ENCODE results near the gene PCSK5. TPM values are rescaled to one million over a fixed set of nuclear protein-coding genes. Genes with fewer than 3 reads are reported as not detected.

Gene PCSK5
- total RNA-seq, 1 donor from 2014 or later = 1.5 TPM

DNA sequence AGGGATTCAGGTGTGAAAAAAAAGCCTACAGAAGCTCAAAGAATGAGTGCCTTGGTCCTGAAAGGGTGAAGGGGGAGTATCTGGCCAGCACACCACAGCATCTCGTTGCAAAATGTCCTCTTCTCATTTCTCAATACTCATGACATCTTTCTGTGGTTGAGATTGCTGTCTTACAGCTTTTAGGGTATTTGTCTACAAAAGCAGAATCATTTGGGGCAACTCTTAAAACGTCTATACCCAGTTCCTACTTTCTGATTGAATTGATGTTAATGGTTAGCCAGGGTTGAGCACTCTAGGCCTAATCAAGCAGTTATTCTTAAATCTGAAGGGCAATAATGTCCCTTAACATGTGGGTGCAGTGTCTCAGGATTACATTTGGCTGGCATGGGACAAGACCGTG lies 21.2 kb upstream of the PCSK5 start:
- no peak for DNase-seq (ENCODE audit: low spot score)
- H3K27me3 Mint-ChIP-seq (ENCODE audit: low read depth) = peaks cover 5% of the 10 kb centered on the region
- no peaks in the 10 kb centered on the region for H3K36me3 Mint-ChIP-seq (ENCODE audit: low read depth)
- H3K4me1 Mint-ChIP-seq (ENCODE audit: low read depth) = no peaks in the 10 kb centered on the region
- H3K27ac Mint-ChIP-seq = no peak overlapping the region
- H3K9me3 Mint-ChIP-seq = no peaks in the 10 kb centered on the region
- intact Hi-C loops (cut with micrococcal nuclease) = no loop called here
- no peak overlapping the region for H3K4me3 Mint-ChIP-seq (ENCODE audit: low read depth)

DNA sequence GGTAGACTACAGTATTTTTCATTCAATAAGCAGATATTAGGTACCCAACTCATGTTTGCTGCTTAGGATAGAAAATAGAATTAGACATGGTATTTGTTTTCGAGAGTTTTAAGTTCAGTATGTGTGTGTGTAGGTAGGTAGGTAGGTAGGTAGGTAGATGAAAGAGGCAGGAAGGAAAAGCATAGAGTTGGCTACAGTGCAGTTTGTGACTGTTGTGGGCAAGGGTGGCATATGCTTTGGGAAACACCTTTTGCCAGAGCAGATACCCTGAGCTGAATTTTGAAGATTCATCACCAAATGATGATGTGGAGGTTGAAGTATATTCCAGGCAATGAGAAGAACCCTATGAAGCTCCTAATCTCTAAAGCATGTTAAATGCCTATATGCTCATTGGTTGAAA lies 20.0 kb upstream of the PCSK5 start:
- intact Hi-C loops (cut with micrococcal nuclease) = no loop called here
- Mint-ChIP-seq H3K4me3 (ENCODE audit: low read depth) (no peak overlapping the region), H3K36me3 (ENCODE audit: low read depth) (no peaks in the 10 kb centered on the region), H3K9me3 (no peaks in the 10 kb centered on the region), H3K27me3 (ENCODE audit: low read depth) (peaks cover 5% of the 10 kb centered on the region), H3K4me1 (ENCODE audit: low read depth) (no peaks in the 10 kb centered on the region), H3K27ac (no peak overlapping the region)
- no peak for DNase-seq (ENCODE audit: low spot score)

GRCh38 chr9:75871624-75872023 lies 18.8 kb upstream of the PCSK5 start:
- Mint-ChIP-seq H3K27me3 (ENCODE audit: low read depth) (peaks cover 5% of the 10 kb centered on the region), H3K4me1 (ENCODE audit: low read depth) (no peaks in the 10 kb centered on the region), H3K27ac (no peak overlapping the region), H3K9me3 (no peaks in the 10 kb centered on the region), H3K36me3 (ENCODE audit: low read depth) (no peaks in the 10 kb centered on the region), H3K4me3 (ENCODE audit: low read depth) (no peak overlapping the region)
- DNase-seq (ENCODE audit: low spot score) = no peak
- intact Hi-C loops (cut with micrococcal nuclease) = no loop called here

DNA sequence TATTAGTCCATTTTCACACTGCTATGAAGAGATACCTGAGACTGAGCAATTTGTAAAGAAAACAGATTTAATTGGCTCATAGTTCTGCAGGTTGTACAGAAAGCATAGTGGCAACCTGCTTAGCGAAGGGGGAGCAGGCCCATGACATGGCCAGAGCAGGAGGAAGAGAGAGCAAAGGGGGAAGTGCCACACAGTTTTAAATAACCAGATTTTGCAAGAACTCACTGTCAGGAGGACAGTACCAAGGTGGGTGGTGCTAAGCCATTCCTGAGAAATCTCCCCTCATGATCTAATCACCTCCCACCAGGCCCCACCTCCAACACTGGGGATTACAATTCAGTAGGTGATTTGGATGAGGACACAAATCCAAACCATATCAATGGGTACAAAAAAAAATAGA lies 16.8 kb upstream of the PCSK5 start:
- Mint-ChIP-seq H3K27me3 (ENCODE audit: low read depth) (peaks cover 2% of the 10 kb centered on the region), H3K9me3 (no peaks in the 10 kb centered on the region), H3K27ac (no peak overlapping the region), H3K36me3 (ENCODE audit: low read depth) (no peaks in the 10 kb centered on the region), H3K4me3 (ENCODE audit: low read depth) (no peak overlapping the region), H3K4me1 (ENCODE audit: low read depth) (no peaks in the 10 kb centered on the region)
- DNase-seq (ENCODE audit: low spot score) = no peak
- intact Hi-C loops (cut with micrococcal nuclease) = no loop called here

DNA sequence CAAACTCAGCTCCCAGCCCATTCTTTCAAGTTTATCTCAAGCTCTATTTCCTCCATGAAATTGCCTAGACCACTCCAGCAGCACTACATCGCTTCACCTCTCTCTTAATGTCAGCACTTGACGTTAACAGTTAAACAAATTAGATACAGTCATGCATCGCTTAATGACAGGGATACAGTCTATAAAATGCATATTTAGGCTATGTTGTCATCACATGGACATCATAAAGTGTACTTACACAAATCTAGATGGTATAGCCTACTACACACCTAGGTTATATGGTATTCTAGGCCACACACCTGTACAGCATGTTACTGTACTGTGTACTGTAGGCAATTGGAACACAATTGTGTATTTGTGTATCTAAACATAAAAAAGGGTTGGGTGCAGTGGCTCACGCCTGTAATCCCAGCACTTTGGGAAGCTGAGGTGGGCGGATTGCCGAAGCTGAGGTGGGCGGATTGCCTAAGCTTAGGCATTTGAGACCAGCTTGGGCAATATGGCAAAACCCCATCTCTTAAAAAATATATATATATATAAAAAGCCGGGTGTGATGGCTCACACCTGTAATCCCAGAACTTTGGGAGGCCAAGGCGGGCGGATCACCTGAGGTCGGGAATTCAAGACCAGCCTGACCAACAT lies 13.4 kb upstream of the PCSK5 start:
- Mint-ChIP-seq H3K36me3 (ENCODE audit: low read depth) (no peaks in the 10 kb centered on the region), H3K4me1 (ENCODE audit: low read depth) (no peaks in the 10 kb centered on the region), H3K4me3 (ENCODE audit: low read depth) (no peak overlapping the region), H3K9me3 (no peaks in the 10 kb centered on the region), H3K27ac (no peak overlapping the region), H3K27me3 (ENCODE audit: low read depth) (peaks cover 7% of the 10 kb centered on the region)
- no peak for DNase-seq (ENCODE audit: low spot score)
- intact Hi-C loops (cut with micrococcal nuclease) = no loop called here

DNA sequence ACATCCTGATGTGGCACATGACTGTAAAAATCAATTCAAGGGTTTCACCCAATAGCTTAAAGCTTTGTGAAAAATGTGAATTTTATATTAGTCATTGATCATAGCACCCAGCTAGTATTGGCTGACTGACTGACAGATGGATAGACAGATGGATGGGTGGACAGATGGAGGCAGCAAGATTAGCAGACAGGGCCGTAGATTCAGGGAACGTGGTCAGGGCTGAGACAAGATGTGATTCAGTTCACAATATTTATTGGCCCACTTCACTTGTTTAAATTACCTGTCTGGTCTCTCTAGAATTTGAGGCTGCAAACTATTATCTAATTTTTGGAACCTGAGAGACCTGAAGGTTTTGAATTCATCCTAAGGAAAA lies 12.0 kb upstream of the PCSK5 start:
- Mint-ChIP-seq H3K27ac (no peak overlapping the region), H3K36me3 (ENCODE audit: low read depth) (no peaks in the 10 kb centered on the region), H3K27me3 (ENCODE audit: low read depth) (peaks cover 9% of the 10 kb centered on the region), H3K4me1 (ENCODE audit: low read depth) (no peaks in the 10 kb centered on the region), H3K9me3 (no peaks in the 10 kb centered on the region), H3K4me3 (ENCODE audit: low read depth) (no peak overlapping the region)
- intact Hi-C loops (cut with micrococcal nuclease) = no loop called here
- DNase-seq (ENCODE audit: low spot score) = no peak

- DNase-seq (ENCODE audit: low spot score) = no peak
- intact Hi-C loops (cut with micrococcal nuclease) = no loop called here
- Mint-ChIP-seq H3K36me3 (ENCODE audit: low read depth) (no peaks in the 10 kb centered on the region), H3K27ac (no peak overlapping the region), H3K4me1 (ENCODE audit: low read depth) (no peaks in the 10 kb centered on the region), H3K4me3 (ENCODE audit: low read depth) (no peak overlapping the region), H3K27me3 (ENCODE audit: low read depth) (peaks cover 13% of the 10 kb centered on the region), H3K9me3 (no peaks in the 10 kb centered on the region)
Observed at GRCh38 chr9:75880618-75881017, 9.9 kb upstream of the PCSK5 start.

DNA sequence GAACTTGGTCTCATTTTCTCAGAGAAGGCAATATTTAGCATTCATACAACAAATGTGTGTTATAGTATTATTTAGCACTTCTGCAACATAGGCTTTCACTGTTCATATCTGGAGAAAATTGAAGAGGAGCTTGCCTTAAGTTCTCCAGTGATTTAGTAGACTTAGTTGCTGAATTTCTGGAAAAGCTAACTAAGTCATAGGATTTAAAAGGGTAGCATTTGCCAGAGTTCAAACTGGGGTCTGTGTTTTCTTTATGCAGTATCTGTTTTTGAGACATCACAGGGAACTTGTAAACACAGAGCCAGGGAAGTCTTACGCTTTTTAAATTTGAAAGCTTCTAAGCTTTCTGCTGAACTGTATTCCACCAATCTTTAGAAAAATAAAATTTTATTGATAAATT lies 8.7 kb upstream of the PCSK5 start:
- Mint-ChIP-seq H3K4me3 (ENCODE audit: low read depth) (no peak overlapping the region), H3K4me1 (ENCODE audit: low read depth) (no peaks in the 10 kb centered on the region), H3K27ac (no peak overlapping the region), H3K27me3 (ENCODE audit: low read depth) (peaks cover 16% of the 10 kb centered on the region), H3K9me3 (no peaks in the 10 kb centered on the region), H3K36me3 (ENCODE audit: low read depth) (no peaks in the 10 kb centered on the region)
- intact Hi-C loops (cut with micrococcal nuclease) = no loop called here
- no peak for DNase-seq (ENCODE audit: low spot score)

DNA sequence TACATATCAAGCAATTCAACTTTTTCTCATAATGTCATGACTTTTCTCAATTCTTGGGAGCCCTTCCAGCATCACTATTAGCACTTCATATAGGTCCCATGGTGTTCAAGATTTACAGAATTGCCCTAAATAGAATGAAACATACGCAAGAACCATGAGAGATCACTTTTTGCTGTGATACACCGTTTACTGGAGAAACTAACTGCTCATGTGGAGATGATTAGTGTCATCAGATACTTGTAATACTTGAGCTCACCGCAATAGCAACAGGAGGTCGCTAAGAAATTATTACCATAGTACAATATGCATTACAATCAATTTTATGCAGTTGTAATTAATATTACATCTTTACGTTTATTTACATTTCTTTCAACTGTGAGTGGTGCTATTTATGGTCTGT lies 4.8 kb upstream of the PCSK5 start:
- Mint-ChIP-seq H3K27me3 (ENCODE audit: low read depth) (peaks cover 34% of the 10 kb centered on the region), H3K27ac (no peak overlapping the region), H3K9me3 (no peaks in the 10 kb centered on the region), H3K36me3 (ENCODE audit: low read depth) (no peaks in the 10 kb centered on the region), H3K4me3 (ENCODE audit: low read depth) (no peak overlapping the region), H3K4me1 (ENCODE audit: low read depth) (peaks cover 12% of the 10 kb centered on the region)
- DNase-seq (ENCODE audit: low spot score) = no peak
- intact Hi-C loops (cut with micrococcal nuclease) = no loop called here

- H3K27ac Mint-ChIP-seq = no peak overlapping the region
- peaks cover 24% of the 10 kb centered on the region for H3K4me1 Mint-ChIP-seq (ENCODE audit: low read depth)
- H3K4me3 Mint-ChIP-seq (ENCODE audit: low read depth) = peak overlapping the region; percentile 86
- no peaks in the 10 kb centered on the region for H3K36me3 Mint-ChIP-seq (ENCODE audit: low read depth)
- intact Hi-C loops (cut with micrococcal nuclease) = no loop called here
- peaks cover 58% of the 10 kb centered on the region for H3K27me3 Mint-ChIP-seq (ENCODE audit: low read depth)
- H3K9me3 Mint-ChIP-seq = no peaks in the 10 kb centered on the region
- no peak for DNase-seq (ENCODE audit: low spot score)
Observed at GRCh38 chr9:75889577-75889976, 896 bp upstream of the PCSK5 start.

DNA sequence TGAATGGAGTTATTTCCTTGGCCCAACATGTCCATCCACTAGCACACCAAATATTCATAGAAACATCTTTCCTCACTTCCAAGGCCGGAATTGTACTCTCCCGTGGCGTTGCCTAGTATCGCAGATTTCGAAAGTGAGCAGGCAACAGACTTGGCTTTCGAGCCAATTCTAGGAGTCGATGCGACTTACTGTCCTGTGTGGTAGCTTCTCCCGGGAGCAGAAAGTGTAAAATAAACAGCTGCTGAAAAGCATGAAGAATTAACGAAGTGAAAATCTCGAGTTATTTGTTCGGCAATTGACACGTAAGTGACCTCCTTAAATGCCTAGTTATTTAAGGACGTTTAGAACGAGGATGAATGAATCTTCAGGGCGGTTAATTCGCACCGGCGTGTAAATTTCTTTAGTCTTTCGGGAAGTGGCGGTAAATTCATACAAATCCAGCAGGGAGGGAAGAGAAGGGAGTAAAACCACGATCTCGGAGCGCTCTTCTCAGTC lies 449 bp upstream of the PCSK5 start:
- Mint-ChIP-seq H3K9me3 (no peaks in the 10 kb centered on the region), H3K27ac (peak overlapping the region; percentile 32), H3K4me3 (ENCODE audit: low read depth) (peak overlapping the region; percentile 86), H3K27me3 (ENCODE audit: low read depth) (peaks cover 58% of the 10 kb centered on the region), H3K4me1 (ENCODE audit: low read depth) (peaks cover 24% of the 10 kb centered on the region), H3K36me3 (ENCODE audit: low read depth) (no peaks in the 10 kb centered on the region)
- peak; percentile 9 for DNase-seq (ENCODE audit: low spot score)
- intact Hi-C loops (cut with micrococcal nuclease) = loop anchor here (2.0 to 5.0 kb wide), 3 partner anchors 117 to 505 kb away; partner anchors contain the start of gene RFK

DNA sequence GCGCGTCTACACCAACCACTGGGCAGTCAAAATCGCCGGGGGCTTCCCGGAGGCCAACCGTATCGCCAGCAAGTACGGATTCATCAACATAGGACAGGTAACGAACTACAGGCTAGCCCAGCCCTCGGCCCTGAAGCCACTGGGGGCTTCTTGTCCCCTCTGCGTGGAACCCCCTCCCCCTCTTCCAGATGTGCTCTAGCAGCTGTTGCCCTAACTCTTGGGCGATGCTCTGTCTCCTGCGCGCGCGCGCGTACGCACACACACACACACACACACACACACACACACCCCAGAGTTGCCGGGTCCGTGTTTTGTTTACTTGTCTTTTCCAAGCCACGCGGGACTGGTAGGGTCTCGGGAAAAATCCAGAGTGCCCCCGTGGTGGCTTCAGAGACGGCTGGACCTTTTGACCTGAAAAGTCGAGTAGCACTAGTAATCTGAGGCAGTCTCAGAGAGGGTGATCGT lies 836 bp downstream of the PCSK5 start:
- Mint-ChIP-seq H3K9me3 (no peaks in the 10 kb centered on the region), H3K27me3 (ENCODE audit: low read depth) (peaks cover 55% of the 10 kb centered on the region), H3K27ac (no peak overlapping the region), H3K36me3 (ENCODE audit: low read depth) (no peaks in the 10 kb centered on the region), H3K4me1 (ENCODE audit: low read depth) (peaks cover 24% of the 10 kb centered on the region), H3K4me3 (ENCODE audit: low read depth) (peak overlapping the region; percentile 92)
- intact Hi-C loops (cut with micrococcal nuclease) = loop anchor here (2.0 to 5.0 kb wide), 3 partner anchors 116 to 503 kb away; partner anchors contain the start of gene RFK
- peak; percentile 31 for DNase-seq (ENCODE audit: low spot score)

GRCh38 chr9:75891771-75892215 lies 1.3 kb downstream of the PCSK5 start:
- Mint-ChIP-seq H3K27me3 (ENCODE audit: low read depth) (peaks cover 52% of the 10 kb centered on the region), H3K4me1 (ENCODE audit: low read depth) (peaks cover 24% of the 10 kb centered on the region), H3K4me3 (ENCODE audit: low read depth) (peak overlapping the region; percentile 92), H3K27ac (no peak overlapping the region), H3K36me3 (ENCODE audit: low read depth) (no peaks in the 10 kb centered on the region), H3K9me3 (no peaks in the 10 kb centered on the region)
- intact Hi-C loops (cut with micrococcal nuclease) = loop anchor here (2.0 to 5.0 kb wide), 3 partner anchors 116 to 503 kb away; partner anchors contain the start of gene RFK
- DNase-seq (ENCODE audit: low spot score) = peak; percentile 9

Measured in activated T-helper 2 cell treated with anti-CD3 and anti-CD28 coated beads, Interferon-gamma antibody, Interleukin-2, Interleukin-4, amounts not matched to agents 10 μg/mL and 5 μg/mL and 100 μg/mL, durations not matched to agents 14 hours and 24 hours and 36 hours (primary cell).